ENCODE results near the gene COX4I1.

Gene COX4I1

GRCh38 chr16:85799497-85800320 is at the start of gene COX4I1, which contains the start of gene EMC8:
COX4I1 (plus strand) TSS chr16:85799695; CDS start chr16:85801206, 1,511 bp downstream.
EMC8 (minus strand) TSS chr16:85799544; CDS start chr16:85799295, 249 bp downstream.
- DNase-seq (ENCODE audit: low read depth, low spot score) = peak; percentile 64

- DNase-seq (ENCODE audit: low read depth, low spot score) = no peak
Observed at GRCh38 chr16:85749771-85750145, 49.7 kb upstream of the COX4I1 start.

DNA sequence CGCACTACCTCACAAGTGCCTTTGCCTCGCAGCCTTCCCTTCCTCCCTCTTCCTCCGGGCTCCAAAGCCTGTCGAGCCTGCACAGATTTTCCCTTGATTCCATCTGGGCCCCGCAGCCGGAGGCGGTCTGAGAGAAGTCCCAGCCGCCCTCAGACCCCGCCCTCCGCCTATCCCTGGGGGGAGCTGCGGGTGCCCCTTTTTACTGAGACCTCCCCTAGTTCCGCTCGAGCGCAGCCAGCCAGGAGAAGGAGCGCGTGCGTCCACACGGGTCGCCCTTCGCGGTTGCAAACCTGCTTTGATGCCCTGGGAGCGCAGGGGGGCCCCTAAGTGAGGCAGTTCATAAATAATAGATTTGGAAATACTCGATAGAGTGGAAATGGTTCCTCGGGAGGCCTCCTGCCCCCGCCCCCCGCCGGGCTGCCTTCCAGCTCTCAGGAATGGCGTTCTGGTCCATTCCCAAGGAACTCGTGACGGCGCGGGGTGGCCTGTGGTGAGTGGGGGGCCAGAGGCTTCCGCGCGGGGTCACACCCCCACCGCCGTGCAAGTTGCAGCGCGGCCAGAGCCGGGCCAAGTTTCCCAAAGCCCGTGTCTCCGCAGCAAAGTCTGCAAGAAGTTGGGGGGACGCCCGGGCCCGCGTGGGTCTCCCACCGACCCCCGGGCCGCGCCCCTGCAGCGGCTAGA is 49.2 kb upstream of the COX4I1 start:
- no peak for DNase-seq (ENCODE audit: low read depth, low spot score)

DNA sequence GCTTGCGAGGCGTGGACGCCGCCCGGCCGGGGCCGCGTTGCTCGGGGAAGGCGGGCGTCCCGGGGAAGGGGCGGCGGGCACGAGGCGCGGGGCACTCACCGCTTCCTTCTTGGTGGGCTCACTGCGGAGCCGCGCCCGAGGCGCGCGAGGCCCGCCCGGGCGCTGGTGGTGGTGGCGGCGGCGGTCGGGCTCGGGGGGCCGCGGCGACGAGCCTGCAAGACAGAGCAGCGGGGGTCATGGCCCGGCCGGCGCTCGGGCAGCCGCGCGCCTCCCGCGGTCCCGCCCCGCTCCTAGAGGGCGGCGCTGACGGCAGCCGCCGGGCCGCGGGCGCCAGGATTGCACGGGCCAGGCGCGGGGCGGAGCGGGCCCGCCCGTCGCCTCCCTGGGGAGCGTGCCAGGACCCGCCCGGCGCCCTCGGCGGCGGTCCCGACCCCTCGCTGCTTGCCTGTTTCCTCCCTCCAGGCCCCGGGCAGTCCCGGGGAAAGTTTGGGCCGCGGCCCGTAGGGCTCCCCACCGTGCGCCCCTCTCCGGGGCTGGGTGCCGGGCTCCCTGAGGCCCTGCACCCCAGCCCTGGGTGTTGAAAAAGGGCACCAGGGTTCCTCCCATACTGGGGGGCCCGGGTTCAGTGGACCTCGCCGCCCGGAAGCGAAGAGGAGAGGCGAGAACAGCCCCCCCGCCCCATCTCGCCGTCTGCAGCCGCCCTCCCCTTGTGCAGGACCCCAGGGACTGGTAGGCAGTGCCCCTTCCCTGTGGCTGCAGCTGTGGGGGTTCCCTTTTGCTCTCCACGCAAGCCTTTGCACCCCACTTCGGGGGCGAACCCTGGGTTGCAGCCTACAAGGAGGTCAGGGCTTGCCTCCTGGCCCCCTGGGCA is 48.4 kb upstream of the COX4I1 start, which contains the start of gene C16orf74:
Gene C16orf74, minus strand, starts transcription at position 270 of the 871 bp plus-strand sequence. CDS start 15,879 bp downstream, outside the sequence.
- no peak for DNase-seq (ENCODE audit: low read depth, low spot score)

GRCh38 chr16:85751698-85752501 is 47.6 kb upstream of the COX4I1 start:
- no peak for DNase-seq (ENCODE audit: low read depth, low spot score)

- DNase-seq (ENCODE audit: low read depth, low spot score) = no peak
Observed at GRCh38 chr16:85752511-85753420, 46.7 kb upstream of the COX4I1 start.

- no peak for DNase-seq (ENCODE audit: low read depth, low spot score)
Observed at GRCh38 chr16:85753559-85753958, 45.9 kb upstream of the COX4I1 start.

DNA sequence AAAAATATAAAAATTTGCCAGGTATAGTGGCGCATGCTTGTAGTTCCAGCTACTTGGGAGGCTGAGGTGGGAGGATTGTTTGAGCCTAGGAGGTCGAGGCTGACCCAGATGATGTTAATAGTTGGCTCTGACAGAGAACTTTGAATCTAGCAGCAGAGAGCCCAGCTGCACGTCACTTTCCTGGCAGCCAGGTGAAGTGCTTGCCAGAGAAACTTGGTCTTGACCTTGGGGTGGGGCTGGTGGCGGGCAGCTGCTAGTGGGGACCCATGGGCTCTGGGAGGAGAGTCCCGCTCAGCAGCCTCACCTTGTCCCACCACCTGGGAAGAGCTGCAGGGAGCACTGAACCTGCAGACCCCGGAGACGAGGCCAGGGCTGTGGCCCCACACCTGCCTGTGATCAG is 45.5 kb upstream of the COX4I1 start:
- DNase-seq (ENCODE audit: low read depth, low spot score) = no peak

DNA sequence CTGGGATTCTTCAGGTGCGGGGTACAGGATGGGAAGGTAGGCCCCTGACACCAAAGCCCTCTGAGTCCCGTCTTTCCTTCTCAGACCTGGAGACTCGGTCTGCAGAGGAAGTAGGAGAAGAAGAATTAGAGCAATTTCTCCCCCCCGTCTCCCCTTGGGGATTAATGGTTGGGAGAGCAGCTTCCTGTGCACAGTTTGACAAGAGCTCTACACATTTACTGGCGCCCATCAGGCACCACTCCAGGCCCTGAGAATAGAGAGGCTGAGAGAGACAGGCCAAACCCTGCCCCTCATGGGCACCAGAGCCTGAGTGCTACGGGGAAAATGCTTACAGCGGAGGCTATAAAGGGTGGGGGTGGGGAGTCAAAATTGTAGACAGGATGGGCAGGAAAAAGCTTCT is 45.1 kb upstream of the COX4I1 start:
- no peak for DNase-seq (ENCODE audit: low read depth, low spot score)

DNA sequence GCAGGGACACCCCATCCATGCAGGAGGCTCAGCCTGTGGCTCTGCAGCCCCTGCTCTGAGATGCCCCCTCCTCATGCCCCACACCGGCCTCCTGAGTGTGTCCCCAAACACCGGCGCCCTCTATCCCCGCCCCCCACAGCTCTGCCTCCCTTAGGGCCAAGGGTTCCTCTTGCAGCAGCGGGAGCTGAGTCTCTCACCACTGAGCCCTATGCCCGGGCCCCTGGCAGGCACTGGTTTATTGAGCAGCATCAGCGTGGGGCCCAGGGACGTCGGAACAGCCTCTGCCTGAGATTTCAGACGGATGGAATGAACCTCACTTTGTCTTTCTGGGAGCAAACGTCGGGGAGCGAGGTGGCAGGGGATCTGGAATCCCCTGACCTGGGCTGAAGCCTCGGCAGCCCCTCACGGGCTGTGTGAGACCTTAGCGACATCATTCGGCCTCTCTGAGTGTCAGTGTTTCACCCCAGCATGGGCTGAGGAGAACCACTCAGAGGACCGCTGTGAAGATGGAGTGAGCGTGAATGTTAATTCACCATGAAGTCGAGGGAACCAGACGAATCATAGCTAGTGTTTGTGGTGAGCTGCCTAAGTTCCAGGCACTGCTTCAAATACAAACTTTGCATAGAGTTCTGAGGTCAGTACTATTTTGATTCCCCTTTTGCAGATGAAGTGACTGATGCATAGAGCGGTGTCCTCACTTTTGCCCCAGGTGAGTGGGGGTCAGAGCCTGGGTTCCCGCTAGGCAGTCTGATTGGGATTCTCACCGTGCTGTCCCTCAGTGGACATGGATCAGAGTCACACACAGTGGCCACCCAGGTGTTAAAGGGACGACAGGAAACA is 43.3 kb upstream of the COX4I1 start:
- DNase-seq (ENCODE audit: low read depth, low spot score) = no peak

- no peak for DNase-seq (ENCODE audit: low read depth, low spot score)
Observed at GRCh38 chr16:85757341-85757822, 42.1 kb upstream of the COX4I1 start.

DNA sequence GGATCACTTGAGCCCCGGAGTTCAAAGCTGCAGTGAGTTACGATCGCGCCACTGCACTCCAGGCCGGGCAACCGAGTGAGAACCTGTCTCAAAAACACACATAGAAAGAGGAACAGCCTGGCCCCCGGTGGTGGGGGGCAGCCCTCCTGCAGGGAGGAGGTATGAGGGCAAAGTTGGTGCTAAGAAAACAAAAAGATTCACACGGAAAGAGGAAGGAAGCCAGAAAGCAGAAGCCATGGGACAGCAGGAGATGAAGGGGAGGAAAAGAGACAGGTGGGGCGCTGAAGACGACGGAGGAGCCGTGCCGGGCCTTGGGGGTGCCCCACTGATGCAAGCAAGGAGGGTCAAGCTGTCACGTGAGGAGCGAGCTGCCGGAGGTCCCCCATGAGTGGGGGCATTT is 40.4 kb upstream of the COX4I1 start:
- DNase-seq (ENCODE audit: low read depth, low spot score) = no peak

GRCh38 chr16:85759631-85760419 is 39.7 kb upstream of the COX4I1 start:
- no peak for DNase-seq (ENCODE audit: low read depth, low spot score)

GRCh38 chr16:85761861-85762260 is 37.6 kb upstream of the COX4I1 start:
- no peak for DNase-seq (ENCODE audit: low read depth, low spot score)

- no peak for DNase-seq (ENCODE audit: low read depth, low spot score)
Observed at GRCh38 chr16:85762970-85763369, 36.5 kb upstream of the COX4I1 start.

- DNase-seq (ENCODE audit: low read depth, low spot score) = no peak
Observed at GRCh38 chr16:85763616-85764015, 35.9 kb upstream of the COX4I1 start.

GRCh38 chr16:85765211-85765610 is 34.3 kb upstream of the COX4I1 start:
- DNase-seq (ENCODE audit: low read depth, low spot score) = no peak

DNA sequence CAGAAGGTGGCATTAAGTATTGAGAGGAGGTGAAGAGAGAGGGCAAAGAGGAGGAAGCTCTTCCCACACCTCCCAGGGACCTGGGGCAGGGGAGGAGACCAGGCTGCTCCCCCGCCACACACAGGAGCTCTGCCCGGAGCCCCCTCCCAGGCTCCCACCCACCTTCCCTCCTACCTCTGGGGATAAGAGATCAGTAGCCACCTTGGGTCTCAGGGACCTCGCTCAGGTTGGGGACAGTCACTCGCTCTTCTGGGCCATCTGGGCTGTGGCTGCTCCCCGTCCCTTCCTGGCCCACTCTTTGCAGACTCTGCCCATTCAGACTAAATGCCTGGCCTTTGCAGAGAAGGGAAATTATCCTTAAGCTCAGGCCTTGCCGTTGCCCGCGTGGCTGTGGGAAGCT is 33.7 kb upstream of the COX4I1 start:
- no peak for DNase-seq (ENCODE audit: low read depth, low spot score)

All from iPS DF 19.7 (cell line).